NCI-H2227 (cell line): Measurements from ENCODE around the gene NAA11.
"Not testable (repeated sequence)": the region's sequence is repeated elsewhere in the genome, so short reads cannot be mapped to it uniquely, and the experiment has no call there.

Experiments used
- DNase-seq: peaks from one replicate; lab custom pipeline; 2025; ENCODE audit not compliant: unreplicated experiment; lab: John Stamatoyannopoulos, UW

NAA11 gene

DNA sequence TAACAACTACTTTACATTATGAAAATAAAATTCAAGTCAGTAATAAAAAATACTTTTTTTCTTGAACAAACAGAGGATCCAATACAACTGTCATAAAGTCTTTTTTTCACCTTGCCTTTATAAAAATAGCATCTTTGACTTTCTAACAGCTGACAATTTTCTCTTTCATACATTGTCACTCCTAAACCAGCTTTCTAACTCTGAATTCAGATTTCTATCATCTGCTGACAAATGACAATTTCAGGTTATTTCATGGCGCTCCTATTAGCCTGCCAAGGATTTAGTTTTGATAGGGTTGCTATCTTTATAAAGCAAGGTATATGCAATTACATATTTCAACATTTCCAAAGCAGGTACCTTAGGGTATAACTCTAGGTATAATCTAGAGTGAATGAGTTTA lies 14.6 kb downstream of the NAA11 start:
- no peak for DNase-seq

DNA sequence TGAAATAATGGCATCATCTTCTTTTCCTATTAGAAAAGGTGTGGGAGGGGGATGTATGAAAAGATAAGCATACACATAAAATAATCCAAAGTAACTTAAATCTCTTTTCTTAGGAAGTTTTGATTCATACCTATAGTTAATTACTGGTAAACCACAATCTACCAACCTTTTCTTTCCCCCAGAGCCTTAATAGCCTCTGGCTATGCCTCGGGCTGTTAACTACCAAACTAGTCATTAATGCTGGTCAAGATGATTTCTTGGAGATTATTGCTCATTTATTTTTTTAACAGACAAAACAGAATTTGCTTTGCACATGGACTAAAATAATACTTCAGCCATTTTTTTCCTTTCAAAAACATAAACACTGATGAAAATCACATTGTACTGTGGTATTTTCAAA lies 16.9 kb downstream of the NAA11 start:
- DNase-seq, result no peak

- no peak for DNase-seq
These were observed 17.7 kb downstream of the NAA11 start for GRCh38 chr4:79308137-79308536.

- no peak for DNase-seq
These were observed 19.1 kb downstream of the NAA11 start for GRCh38 chr4:79306795-79307194.

DNA sequence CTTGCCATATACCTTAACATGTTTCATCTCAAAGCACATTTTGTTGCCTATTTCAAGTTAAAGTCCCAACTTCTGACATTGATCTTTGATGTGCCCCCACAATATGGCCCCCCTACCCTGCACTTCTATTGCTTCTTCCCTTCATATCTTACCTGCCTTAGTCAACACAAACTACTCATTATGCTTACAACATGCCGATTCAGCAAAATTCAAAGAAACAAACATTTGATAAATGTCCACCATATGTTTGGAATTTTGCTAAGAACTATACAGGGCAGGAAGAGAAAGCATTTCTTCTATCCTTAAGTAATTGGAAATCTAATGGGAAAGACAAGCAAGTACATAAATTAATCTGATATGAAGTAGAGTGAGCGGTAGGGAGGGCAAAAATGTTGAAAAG lies 25.6 kb downstream of the NAA11 start:
- DNase-seq, result no peak

DNA sequence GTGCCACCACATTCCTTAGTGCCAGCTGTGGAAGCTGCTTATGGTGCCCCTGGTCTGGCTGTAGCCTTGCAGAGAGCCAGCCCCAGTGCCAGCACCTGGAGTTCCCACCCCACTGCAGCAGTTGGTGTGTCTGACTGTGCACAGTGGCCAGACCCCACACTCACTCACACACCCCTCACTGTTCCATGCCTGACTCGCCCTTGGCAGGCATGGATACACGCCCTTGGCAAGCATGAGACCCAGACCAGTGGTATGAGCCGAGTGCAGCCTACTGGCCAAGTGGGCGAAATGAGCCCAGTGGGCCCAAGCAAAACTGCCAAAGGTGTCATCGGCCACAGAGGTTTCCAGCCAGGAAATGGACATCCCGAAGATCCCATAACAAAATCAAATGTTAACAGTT lies 27.4 kb downstream of the NAA11 start:
- no peak for DNase-seq

DNA sequence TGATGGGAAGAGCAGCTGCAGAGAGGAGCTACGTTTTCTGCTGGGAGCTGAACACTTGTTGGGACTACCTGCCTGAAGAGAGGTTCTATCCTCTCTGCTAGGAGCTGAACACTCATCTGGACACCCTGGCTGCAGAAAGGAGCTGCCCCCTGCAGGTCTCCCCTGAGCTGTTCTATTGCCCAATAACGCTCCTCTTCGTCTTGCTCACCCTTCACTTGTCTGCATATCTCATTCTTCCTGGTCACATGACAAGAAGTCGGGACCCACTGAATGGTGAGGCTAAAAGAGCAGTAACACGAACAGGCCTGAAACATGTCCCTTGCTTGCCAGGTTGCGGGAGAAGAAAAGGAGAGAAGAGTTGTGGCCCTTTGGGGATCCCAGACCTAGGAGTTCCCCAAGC lies 27.8 kb downstream of the NAA11 start:
- DNase-seq, result no peak

GRCh38 chr4:79297479-79297878 lies 28.4 kb downstream of the NAA11 start:
- no peak for DNase-seq

GRCh38 chr4:79296768-79297428 lies 29.0 kb downstream of the NAA11 start:
- DNase-seq, result no peak

GRCh38 chr4:79295086-79295485 lies 30.8 kb downstream of the NAA11 start:
- DNase-seq, result no peak

GRCh38 chr4:79294064-79294463 lies 31.8 kb downstream of the NAA11 start:
- DNase-seq, result no peak

- no peak for DNase-seq
These were observed 33.9 kb downstream of the NAA11 start for GRCh38 chr4:79292008-79292407.

DNA sequence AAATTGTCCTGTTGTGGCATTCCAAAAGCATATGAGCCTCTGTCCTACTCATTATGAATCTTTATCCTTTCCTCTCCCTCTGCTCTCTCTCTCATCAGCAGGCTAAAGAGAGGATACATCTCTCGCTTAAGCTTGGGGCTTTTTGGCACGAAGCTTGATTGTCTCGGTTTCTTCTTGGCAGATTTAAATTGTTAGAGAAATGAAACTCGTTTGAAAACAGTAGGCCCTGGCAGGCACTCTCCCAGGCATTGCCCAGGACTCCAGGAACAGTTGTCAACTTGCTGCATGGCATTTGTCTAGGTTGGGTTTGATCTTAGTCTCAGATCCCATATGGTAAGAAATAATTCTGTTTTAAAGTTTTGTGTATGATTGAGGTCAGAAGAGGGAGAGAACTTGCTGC lies 35.5 kb downstream of the NAA11 start:
- no peak for DNase-seq

DNA sequence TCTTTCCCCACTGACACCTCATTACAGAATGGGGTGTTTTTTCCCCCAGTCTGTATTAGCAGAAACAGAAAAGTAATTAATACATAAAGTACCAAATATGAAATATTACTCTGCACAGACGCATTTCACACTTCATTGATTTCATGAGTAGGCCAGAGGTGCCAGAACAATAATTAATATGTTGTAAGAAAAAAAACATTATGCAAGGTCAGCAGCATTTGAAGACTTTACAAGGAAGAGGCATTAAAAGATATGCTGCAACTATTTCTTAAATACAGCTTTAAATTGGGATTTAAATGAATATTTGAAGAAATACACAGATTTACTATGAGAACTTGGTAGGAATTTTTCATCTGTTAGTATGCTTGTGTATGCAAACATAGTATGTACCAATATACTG lies 37.7 kb downstream of the NAA11 start:
- no peak for DNase-seq

DNA sequence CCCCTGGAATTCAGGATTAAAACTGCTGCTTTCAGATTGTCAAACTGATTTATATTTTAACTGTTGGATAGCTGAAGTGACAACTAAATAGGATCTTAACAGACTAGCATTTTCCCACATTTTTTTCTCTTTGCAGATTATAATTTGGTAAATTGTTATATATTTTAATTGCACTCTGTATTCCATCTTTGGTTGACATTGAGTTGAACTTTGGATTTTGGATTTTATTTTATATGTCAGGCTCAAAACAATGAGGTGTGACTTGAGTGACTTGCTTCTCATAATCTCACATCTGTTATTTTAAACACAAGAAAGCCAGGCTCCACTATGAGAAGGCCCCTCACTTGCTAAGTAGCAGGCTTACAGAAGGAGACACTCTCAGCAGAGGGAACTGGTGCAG lies 38.1 kb downstream of the NAA11 start:
- no peak for DNase-seq

GRCh38 chr4:79287076-79287475 lies 38.8 kb downstream of the NAA11 start:
- DNase-seq, result no peak

GRCh38 chr4:79281566-79282359 lies 44.1 kb downstream of the NAA11 start:
- DNase-seq, result no peak

- not testable (repeated sequence) for DNase-seq
These were observed 48.4 kb downstream of the NAA11 start for GRCh38 chr4:79277467-79277866.

- no peak for DNase-seq
These were observed 51.9 kb downstream of the NAA11 start for GRCh38 chr4:79273915-79274314.

DNA sequence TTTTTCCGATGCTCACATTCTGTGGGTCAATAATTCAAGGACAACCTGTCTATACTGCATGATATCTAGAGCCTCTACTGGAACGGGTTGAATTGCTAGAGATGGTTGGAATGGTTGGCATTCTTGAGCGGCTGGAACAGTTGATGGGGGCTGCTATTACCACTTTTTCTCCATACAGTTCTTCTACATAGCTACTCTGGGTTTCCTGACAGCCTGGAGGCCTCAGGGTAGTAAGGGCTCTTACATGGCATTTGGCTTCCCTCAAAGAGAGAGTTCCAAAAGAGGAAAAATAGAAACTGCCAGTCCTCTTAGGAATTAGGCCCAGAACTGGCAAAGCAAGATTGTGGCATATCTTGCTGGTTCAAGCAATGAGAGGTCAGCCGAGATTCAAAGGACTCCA lies 53.1 kb downstream of the NAA11 start:
- DNase-seq, result no peak

GRCh38 chr4:79272126-79272525 lies 53.7 kb downstream of the NAA11 start:
- DNase-seq, result no peak

- no peak for DNase-seq
These were observed 58.2 kb downstream of the NAA11 start for GRCh38 chr4:79267671-79268070.
